Measurements from ENCODE around the gene JAZF1. TPM values are rescaled to one million over a fixed set of nuclear protein-coding genes. Genes with fewer than 3 reads are reported as not detected.

JAZF1 gene
- total and polyA plus RNA-seq, 2 of the 8 experiments (the other 6 are each of a cell fraction or from before 2014, with no cell fraction given) = 2.6 to 21.8 TPM

- no peak overlapping the region for H3K56ac ChIP-seq (replicated peaks; ENCODE audit: insufficient read length, low read depth, low read length)
- ChIA-PET CTCF (ENCODE audit: partially characterized antibody) (interaction anchor here (1.2 kb wide), 1 partner anchor 13 kb away, joined by 3 read pairs; no protein-coding TSS in a partner anchor), POLR2A (ENCODE audit: partially characterized antibody) (no interaction called here)
- no peak overlapping the region for H2BK5ac ChIP-seq (ENCODE audit: low read depth, low read length)
- H4K91ac ChIP-seq (replicated peaks; ENCODE audit: insufficient read length, low read length) = no peak overlapping the region
- no peak overlapping the region for H3K9ac ChIP-seq (replicated peaks in 1 of 4; ENCODE audit: extremely low read depth in 1 of 4, low read depth in 3 of 4, low read length in 3 of 4)
- no peaks in the 10 kb centered on the region for H3K9me3 ChIP-seq (ENCODE audit: insufficient read depth in 2 of 2, low read depth in 1 of 2, low read length in 1 of 2)
- H2BK12ac ChIP-seq (ENCODE audit: low read depth, low read length) = no peak overlapping the region
- H3K14ac ChIP-seq (ENCODE audit: insufficient read length) = no peak overlapping the region
- H2BK15ac ChIP-seq (ENCODE audit: low read length) = no peak overlapping the region
- H3K4ac ChIP-seq (replicated peaks; ENCODE audit: insufficient read length, low read depth, low read length) = no peak overlapping the region
- TF ChIP-seq CTBP2 (IDR thresholded peaks at IDR 0.05; ENCODE audit: borderline replicate concordance, insufficient read depth, insufficient read length, low read length) (no peak), CEBPB (IDR thresholded peaks at IDR 0.05; ENCODE audit: low read depth, low read length) (no peak), KDM4A (IDR thresholded peaks at IDR 0.05; ENCODE audit: low read depth, low read length, severe bottlenecking) (no peak), NRF1 (IDR thresholded peaks at IDR 0.05; ENCODE audit: low read depth, low read length) (no peak), BCL11A (IDR thresholded peaks at IDR 0.05; ENCODE audit: low read depth in 2 of 2, low read length in 2 of 2) (no peak), TAF1 (IDR thresholded peaks at IDR 0.05; ENCODE audit: low read depth, low read length) (no peak), SP2 (IDR thresholded peaks at IDR 0.05; ENCODE audit: low read length) (no peak), ATF2 (IDR thresholded peaks at IDR 0.05; ENCODE audit: low read length) (no peak), RXRA (IDR thresholded peaks at IDR 0.05; ENCODE audit: insufficient read depth, low read depth, low read length) (no peak), SAP30 (IDR thresholded peaks at IDR 0.05; ENCODE audit: insufficient read depth, insufficient replicate concordance, low read length) (no peak), RFX5 (IDR thresholded peaks at IDR 0.05; ENCODE audit: borderline replicate concordance, low read depth, low read length) (no peak), SRF (IDR thresholded peaks at IDR 0.05; ENCODE audit: low read depth, low read length) (no peak), HDAC6 (IDR thresholded peaks at IDR 0.05; ENCODE audit: low read depth, low read length) (no peak)
- DNase-seq (ENCODE audit: low read depth in 1 of 2, low spot score in 2 of 2) (no peak), FAIRE-seq (no peak)
- H2AK5ac ChIP-seq (ENCODE audit: low read depth, low read length) = no peak overlapping the region
- no peak overlapping the region for H2BK120ac ChIP-seq (replicated peaks; ENCODE audit: low read depth, low read length)
- no peak overlapping the region for H2AFZ ChIP-seq (ENCODE audit: low read length)
- H4K20me1 ChIP-seq (replicated peaks in 1 of 2; ENCODE audit: control insufficient read depth in 1 of 2, insufficient read depth in 2 of 2, low read length in 2 of 2) = no peaks in the 10 kb centered on the region
- no peak overlapping the region for H3K18ac ChIP-seq (ENCODE audit: extremely low read depth, low read length)
- H3K27ac ChIP-seq (ENCODE audit: low read depth, low read length) = no peak overlapping the region
- H3K4me3 ChIP-seq (ENCODE audit: extremely low read depth in 1 of 4, insufficient read depth in 2 of 4, low read depth in 3 of 4, low read length in 4 of 4) = no peak overlapping the region
- no peaks in the 10 kb centered on the region for H3K36me3 ChIP-seq (ENCODE audit: control insufficient read depth in 2 of 4, insufficient read depth in 4 of 4, low read length in 3 of 4)
- peaks cover 0 to 2% (median 0%) of the 10 kb centered on the region in 4 experiments; a peak in 1 of 7 replicates for H3K4me1 ChIP-seq (replicated peaks in 1 of 4; ENCODE audit: control insufficient read depth in 3 of 4, insufficient read depth in 4 of 4, low read length in 3 of 4)
- H3K79me1 ChIP-seq (ENCODE audit: low read depth, low read length) = no peaks in the 10 kb centered on the region
- no peak overlapping the region for H3K23ac ChIP-seq (ENCODE audit: insufficient read length)
- H4K8ac ChIP-seq (ENCODE audit: extremely low read depth, insufficient read depth, low read length) = no peak overlapping the region
- H3K79me2 ChIP-seq (ENCODE audit: control insufficient read depth in 1 of 2, insufficient read depth in 2 of 2, low read length in 2 of 2) = no peaks in the 10 kb centered on the region
- H3K23me2 ChIP-seq (ENCODE audit: low read depth, low read length) = no peaks in the 10 kb centered on the region
- H4K5ac ChIP-seq (ENCODE audit: insufficient read length, low read depth, low read length) = no peak overlapping the region
- no peaks in the 10 kb centered on the region; a peak in 2 of 7 replicates for H3K27me3 ChIP-seq (replicated peaks in 1 of 4; ENCODE audit: control insufficient read depth in 3 of 4, extremely low read depth in 1 of 4, insufficient read depth in 3 of 4, low read length in 3 of 4)
- H3K4me2 ChIP-seq (ENCODE audit: insufficient read depth in 1 of 2, low read depth in 2 of 2, low read length in 2 of 2) = no peak overlapping the region
- H2BK20ac ChIP-seq (ENCODE audit: low read length) = no peak overlapping the region
- WGBS, 2 experiments (ENCODE audit: extremely low coverage in 1 of 2, insufficient coverage in 1 of 2, insufficient read length in 1 of 2, insufficient replicate concordance in 2 of 2, low coverage in 1 of 2, low lambda C conversion rate in 2 of 2, missing lambda C conversion rate in 1 of 2) = 84% methylated on average over 2 of the region's 2 CpGs; no CpG with 5 or more reads in 1 of the 2 experiments
Observed at GRCh38 chr7:28200598-28200997, 20.0 kb upstream of the JAZF1 start.

Measured in H1 (cell line).